Astrocyte (in vitro differentiated cells and primary cell): ENCODE measurements around the gene KIAA1549. TPM values are rescaled to one million over a fixed set of nuclear protein-coding genes. Genes with fewer than 3 reads are reported as not detected.

Experiments used
- DNase-seq: peaks from one replicate; pipeline ENCODE4 v3.0.0-alpha.2; 2010; ENCODE audit warnings: low read depth
- FAIRE-seq: peaks from 2 replicates; lab custom pipeline; 2011; peaks lifted over from hg19 to GRCh38; lab: Jason Lieb, UNC
- H2AFZ ChIP-seq: 2 replicates; pipeline ENCODE4 v1.6.0; 2012; ENCODE audit warnings: low read depth, low read length, inconsistent platforms
- H3K27ac ChIP-seq: 2 replicates; pipeline ENCODE4 v1.5.1; 2011; ENCODE audit warnings: low read depth, low read length, inconsistent platforms
- H3K27me3 ChIP-seq: 2 replicates; pipeline ENCODE4 v1.6.0; 2011; ENCODE audit warnings: low read length, inconsistent platforms; ENCODE audit not compliant: insufficient read depth
- H3K36me3 ChIP-seq: 2 replicates; pipeline ENCODE4 v1.5.1; 2011; ENCODE audit warnings: low read length, inconsistent platforms; ENCODE audit not compliant: insufficient read depth
- H3K4me1 ChIP-seq: 2 replicates; pipeline ENCODE4 v1.5.1; 2011; ENCODE audit warnings: low read length, inconsistent platforms; ENCODE audit not compliant: insufficient read depth
- H3K4me2 ChIP-seq: 2 replicates; pipeline ENCODE4 v1.6.0; 2012; ENCODE audit warnings: low read length, inconsistent platforms
- H3K4me3 ChIP-seq: 2 replicates; pipeline ENCODE4 v1.5.1; 2011; ENCODE audit warnings: low read depth, mild to moderate bottlenecking, low read length, inconsistent platforms; ENCODE audit not compliant: insufficient read depth
- H3K79me2 ChIP-seq: 2 replicates; pipeline ENCODE4 v1.6.0; 2012; ENCODE audit warnings: mild to moderate bottlenecking, low read length, inconsistent platforms; ENCODE audit not compliant: insufficient read depth
- H3K9ac ChIP-seq: 2 replicates; pipeline ENCODE4 v1.6.0; 2012; ENCODE audit warnings: mild to moderate bottlenecking, low read length, inconsistent platforms
- H3K9me3 ChIP-seq: 2 replicates; pipeline ENCODE4 v1.5.1; 2012; ENCODE audit warnings: low read depth, mild to moderate bottlenecking, low read length, inconsistent platforms; ENCODE audit not compliant: insufficient read depth
- H4K20me1 ChIP-seq: 2 replicates; pipeline ENCODE4 v1.6.0; 2012; ENCODE audit warnings: low read length, inconsistent platforms; ENCODE audit not compliant: insufficient read depth
- H3K27ac Mint-ChIP-seq: one replicate; pipeline ENCODE4 v1.8.0; 2021; ENCODE audit warnings: mild to moderate bottlenecking, mixed read lengths; ENCODE audit not compliant: unreplicated experiment
- H3K27me3 Mint-ChIP-seq: one replicate; pipeline ENCODE4 v1.8.0; 2021; ENCODE audit warnings: low read depth, mixed read lengths; ENCODE audit not compliant: unreplicated experiment
- H3K36me3 Mint-ChIP-seq: one replicate; pipeline ENCODE4 v1.8.0; 2021; ENCODE audit warnings: low read depth, mixed read lengths; ENCODE audit not compliant: unreplicated experiment
- H3K4me1 Mint-ChIP-seq: one replicate; pipeline ENCODE4 v1.8.0; 2021; ENCODE audit warnings: low read depth, mixed read lengths; ENCODE audit not compliant: unreplicated experiment
- H3K4me3 Mint-ChIP-seq: one replicate; pipeline ENCODE4 v1.8.0; 2021; ENCODE audit warnings: mild to moderate bottlenecking, moderate library complexity, mixed read lengths; ENCODE audit not compliant: unreplicated experiment
- H3K9me3 Mint-ChIP-seq: one replicate; pipeline ENCODE4 v1.8.0; 2021; ENCODE audit warnings: mild to moderate bottlenecking, mixed read lengths; ENCODE audit not compliant: unreplicated experiment
- CTCF ChIP-seq: IDR thresholded peaks from 2 replicates; pipeline ENCODE4 v1.5.1; 2011; ENCODE audit warnings: low read depth, mild to moderate bottlenecking, inconsistent platforms, low read length, moderate library complexity; ENCODE audit not compliant: insufficient read depth
- EZH2 ChIP-seq: IDR thresholded peaks from 2 replicates; pipeline ENCODE4 v1.6.1; 2012; ENCODE audit warnings: mild to moderate bottlenecking, low read length, inconsistent platforms; ENCODE audit not compliant: insufficient read depth
- total RNA-seq: library from RNA; stranded (reverse); gene quantifications from 2 replicates; pipeline ENCODE4 v1.2.1, GENCODE V29; 2021

The KIAA1549 gene
- total RNA-seq, 1 donor from 2014 or later: 10.3 TPM

GRCh38 chr7:138834583-138834982 is 146.6 kb downstream of the KIAA1549 start:
- H3K4me1 ChIP-seq: no peaks in the 10 kb centered on the region
- FAIRE-seq (no peak), DNase-seq (no peak)
- H3K9me3 ChIP-seq: no peaks in the 10 kb centered on the region
- H3K27me3 Mint-ChIP-seq: no peaks in the 10 kb centered on the region
- no peak overlapping the region for H3K4me3 Mint-ChIP-seq
- no peak for TF ChIP-seq EZH2
- TF ChIP-seq CTCF: no peak
- H4K20me1 ChIP-seq: no peaks in the 10 kb centered on the region
- H3K36me3 Mint-ChIP-seq: peaks cover 19% of the 10 kb centered on the region
- no peak overlapping the region for H3K4me2 ChIP-seq
- H3K27ac Mint-ChIP-seq: peak overlapping the region; percentile 29
- H3K36me3 ChIP-seq: no peaks in the 10 kb centered on the region
- no peak overlapping the region for H3K9ac ChIP-seq
- H3K4me1 Mint-ChIP-seq: peaks cover 3% of the 10 kb centered on the region
- no peak overlapping the region for H3K4me3 ChIP-seq
- H3K27me3 ChIP-seq: no peaks in the 10 kb centered on the region
- no peak overlapping the region for H2AFZ ChIP-seq
- no peaks in the 10 kb centered on the region for H3K9me3 Mint-ChIP-seq
- no peak overlapping the region for H3K27ac ChIP-seq
- H3K79me2 ChIP-seq: no peaks in the 10 kb centered on the region

DNA sequence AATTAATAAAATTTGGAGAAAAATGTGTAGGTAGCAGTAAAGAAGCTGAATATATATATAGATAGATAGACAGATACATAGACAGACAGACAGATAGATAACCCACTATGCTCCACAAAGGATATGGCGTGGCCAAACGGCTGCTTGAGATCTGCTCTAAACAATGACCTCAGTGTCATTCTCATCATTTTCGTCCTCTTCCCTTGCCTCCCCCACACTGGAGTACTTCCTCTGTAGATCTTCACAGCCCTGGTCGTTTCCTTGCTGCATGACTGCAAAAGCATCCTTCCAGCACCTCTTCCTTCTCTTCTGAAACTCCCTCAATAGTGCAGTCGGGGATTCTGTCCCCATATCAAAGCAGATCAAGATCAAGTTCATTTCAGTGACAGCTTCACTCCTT is 147.6 kb downstream of the KIAA1549 start:
- H3K4me1 Mint-ChIP-seq: peaks cover 3% of the 10 kb centered on the region
- Histone ChIP-seq H2AFZ (no peak overlapping the region), H3K36me3 (no peaks in the 10 kb centered on the region), H3K4me3 (no peak overlapping the region), H3K79me2 (no peaks in the 10 kb centered on the region), H3K27me3 (no peaks in the 10 kb centered on the region), H3K27ac (no peak overlapping the region), H3K9me3 (no peaks in the 10 kb centered on the region), H4K20me1 (no peaks in the 10 kb centered on the region), H3K4me2 (no peak overlapping the region), H3K4me1 (no peaks in the 10 kb centered on the region), H3K9ac (no peak overlapping the region)
- H3K36me3 Mint-ChIP-seq: peaks cover 19% of the 10 kb centered on the region
- H3K27me3 Mint-ChIP-seq: no peaks in the 10 kb centered on the region
- TF ChIP-seq CTCF (no peak), EZH2 (no peak)
- H3K4me3 Mint-ChIP-seq: no peak overlapping the region
- DNase-seq (no peak), FAIRE-seq (no peak)
- no peak overlapping the region for H3K27ac Mint-ChIP-seq
- H3K9me3 Mint-ChIP-seq: no peaks in the 10 kb centered on the region

DNA sequence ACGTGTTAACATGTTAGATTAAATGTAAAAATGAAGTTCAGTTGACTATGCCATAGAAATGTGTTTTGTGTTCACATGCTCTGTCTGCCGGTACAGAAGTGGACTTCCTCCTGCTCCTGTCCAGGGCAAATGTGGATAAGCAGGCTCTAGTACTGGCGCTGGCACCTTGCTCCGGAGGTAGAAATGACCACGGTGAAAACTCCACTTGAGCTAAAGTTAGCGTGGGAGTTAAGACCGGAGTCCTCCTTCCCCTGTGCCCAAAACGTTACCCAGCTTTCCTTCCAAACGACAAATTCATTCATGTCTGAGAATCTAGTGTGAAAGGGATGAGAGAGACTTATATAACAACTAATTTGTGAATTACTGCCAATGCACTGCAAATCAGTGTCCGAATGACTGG is 148.2 kb downstream of the KIAA1549 start:
- Histone ChIP-seq H3K79me2 (no peaks in the 10 kb centered on the region), H3K9me3 (no peaks in the 10 kb centered on the region), H4K20me1 (no peaks in the 10 kb centered on the region), H3K4me3 (no peak overlapping the region), H3K4me2 (no peak overlapping the region), H3K9ac (no peak overlapping the region), H3K4me1 (no peaks in the 10 kb centered on the region), H3K36me3 (no peaks in the 10 kb centered on the region), H3K27ac (no peak overlapping the region), H2AFZ (no peak overlapping the region), H3K27me3 (no peaks in the 10 kb centered on the region)
- H3K9me3 Mint-ChIP-seq: no peaks in the 10 kb centered on the region
- H3K27ac Mint-ChIP-seq: no peak overlapping the region
- no peaks in the 10 kb centered on the region for H3K27me3 Mint-ChIP-seq
- H3K4me3 Mint-ChIP-seq: no peak overlapping the region
- H3K36me3 Mint-ChIP-seq: peaks cover 19% of the 10 kb centered on the region
- H3K4me1 Mint-ChIP-seq: peaks cover 3% of the 10 kb centered on the region
- TF ChIP-seq EZH2 (no peak), CTCF (no peak)
- no peak for DNase-seq
- FAIRE-seq: no peak
